ENCODE data around the gene NPY5R.

Gene NPY5R

GRCh38 chr4:163343604-163344146 is at the start of gene NPY5R:
Gene NPY5R, plus strand, starts transcription at chr4:163343892. Its CDS starts 6,382 bp downstream, at chr4:163350274.
- POLR2A ChIA-PET: interaction anchor here (1.0 kb wide), 1 partner anchor 11 kb away, joined by 3 read pairs; the partner anchor contains the start of gene NPY1R
- no peak for DNase-seq (ENCODE audit: low read depth, low spot score)
- TF ChIP-seq, protein P1, sequence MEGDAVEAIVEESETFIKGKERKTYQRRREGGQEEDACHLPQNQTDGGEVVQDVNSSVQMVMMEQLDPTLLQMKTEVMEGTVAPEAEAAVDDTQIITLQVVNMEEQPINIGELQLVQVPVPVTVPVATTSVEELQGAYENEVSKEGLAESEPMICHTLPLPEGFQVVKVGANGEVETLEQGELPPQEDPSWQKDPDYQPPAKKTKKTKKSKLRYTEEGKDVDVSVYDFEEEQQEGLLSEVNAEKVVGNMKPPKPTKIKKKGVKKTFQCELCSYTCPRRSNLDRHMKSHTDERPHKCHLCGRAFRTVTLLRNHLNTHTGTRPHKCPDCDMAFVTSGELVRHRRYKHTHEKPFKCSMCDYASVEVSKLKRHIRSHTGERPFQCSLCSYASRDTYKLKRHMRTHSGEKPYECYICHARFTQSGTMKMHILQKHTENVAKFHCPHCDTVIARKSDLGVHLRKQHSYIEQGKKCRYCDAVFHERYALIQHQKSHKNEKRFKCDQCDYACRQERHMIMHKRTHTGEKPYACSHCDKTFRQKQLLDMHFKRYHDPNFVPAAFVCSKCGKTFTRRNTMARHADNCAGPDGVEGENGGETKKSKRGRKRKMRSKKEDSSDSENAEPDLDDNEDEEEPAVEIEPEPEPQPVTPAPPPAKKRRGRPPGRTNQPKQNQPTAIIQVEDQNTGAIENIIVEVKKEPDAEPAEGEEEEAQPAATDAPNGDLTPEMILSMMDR (IDR thresholded peaks at IDR 0.05; ENCODE audit: insufficient read depth, low read length, missing control alignments): no peak
- CTCF ChIA-PET: no interaction called here
- H3K4me3 ChIP-seq (ENCODE audit: low read depth, low read length): no peak within 1 kb of the TSS

DNA sequence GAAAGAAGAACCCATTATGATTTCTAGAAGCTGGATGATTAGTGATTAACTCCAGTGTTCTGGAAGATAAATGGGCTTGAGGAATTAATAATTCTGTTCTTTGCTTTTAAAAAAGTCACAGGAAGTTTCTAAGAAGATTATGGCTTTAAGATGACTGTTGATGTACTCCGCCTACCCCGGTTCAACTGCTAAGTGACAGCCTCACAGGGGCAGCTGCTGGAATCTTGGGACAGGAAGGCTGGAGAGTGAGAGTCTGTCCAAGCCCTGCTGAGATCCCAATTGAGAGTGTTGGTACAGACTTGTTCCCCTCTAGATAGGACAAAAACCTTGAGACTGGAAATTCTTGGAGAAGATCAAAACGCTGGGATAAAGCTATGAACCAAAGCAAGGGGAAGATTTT is 48.6 kb upstream of the NPY5R start:
- DNase-seq (ENCODE audit: low read depth, low spot score): no peak
- no peak overlapping the region for H3K4me3 ChIP-seq (ENCODE audit: low read depth, low read length)
- CTCF ChIA-PET: no interaction called here
- POLR2A ChIA-PET: no interaction called here
- TF ChIP-seq, protein P1 (IDR thresholded peaks at IDR 0.05; ENCODE audit: insufficient read depth, low read length, missing control alignments): no peak

DNA sequence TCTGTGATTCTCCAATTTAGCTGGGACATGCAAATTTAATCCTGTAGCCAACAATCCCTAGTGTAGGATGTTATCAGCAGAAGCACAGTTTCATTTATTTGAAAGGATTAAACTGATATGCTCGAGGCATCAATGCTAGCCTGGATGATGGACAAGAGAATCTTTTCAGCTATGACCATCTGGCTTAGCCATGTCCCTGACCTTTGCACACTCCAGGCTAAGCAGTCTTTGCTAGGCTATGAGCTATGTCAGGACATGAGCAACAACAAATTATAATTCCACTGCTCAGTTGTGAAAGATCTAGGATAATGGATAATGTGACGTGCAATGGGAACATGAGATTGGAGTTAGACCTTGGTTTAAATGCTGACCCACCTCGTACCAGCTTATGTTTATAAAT is 43.2 kb upstream of the NPY5R start:
- DNase-seq (ENCODE audit: low read depth, low spot score): no peak
- no peak overlapping the region for H3K4me3 ChIP-seq (ENCODE audit: low read depth, low read length)
- CTCF ChIA-PET: no interaction called here
- POLR2A ChIA-PET: no interaction called here
- TF ChIP-seq, protein P1 (IDR thresholded peaks at IDR 0.05; ENCODE audit: insufficient read depth, low read length, missing control alignments): no peak

DNA sequence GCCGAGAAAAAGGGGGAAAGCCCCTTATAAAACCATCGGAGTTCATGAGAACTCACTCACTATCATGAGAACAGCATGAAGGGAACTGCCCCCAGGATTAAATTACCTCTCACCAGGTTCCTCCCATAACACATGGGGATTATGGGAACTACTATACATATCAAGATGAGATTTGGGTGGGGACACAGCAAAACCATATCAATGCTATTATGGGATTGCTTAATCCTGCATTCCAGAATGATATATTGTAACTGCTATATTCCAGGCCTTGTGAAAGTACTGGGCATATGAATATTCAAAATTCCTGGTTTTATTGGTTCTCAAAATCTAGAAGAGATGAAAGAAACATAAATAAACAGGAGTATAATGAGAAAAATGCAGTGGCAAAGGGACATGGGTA is 40.6 kb upstream of the NPY5R start:
- DNase-seq (ENCODE audit: low read depth, low spot score): no peak
- ChIA-PET CTCF (no interaction called here), POLR2A (no interaction called here)
- TF ChIP-seq, protein P1 (IDR thresholded peaks at IDR 0.05; ENCODE audit: insufficient read depth, low read length, missing control alignments): no peak
- H3K4me3 ChIP-seq (ENCODE audit: low read depth, low read length): no peak overlapping the region

DNA sequence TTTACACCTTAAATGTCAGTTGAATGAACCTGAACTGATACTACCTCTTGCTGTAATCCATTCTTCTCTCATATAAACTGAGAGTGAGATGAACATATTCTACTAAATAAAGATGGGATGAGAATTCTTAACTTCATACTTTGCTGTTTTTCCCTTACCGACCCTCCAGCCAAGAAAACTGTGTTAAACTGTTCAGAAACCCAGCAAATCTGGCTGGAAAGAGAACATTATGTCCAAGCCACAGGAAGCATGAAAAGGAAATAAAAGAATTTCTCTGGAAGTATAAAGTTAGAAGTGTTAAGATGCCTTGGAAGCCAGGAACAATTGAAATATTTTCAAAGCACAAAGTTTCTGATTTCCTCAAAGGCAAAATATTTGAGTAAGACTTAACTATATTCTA is 34.2 kb upstream of the NPY5R start:
- ChIA-PET POLR2A (no interaction called here), CTCF (no interaction called here)

GRCh38 chr4:163317110-163317509 is 26.6 kb upstream of the NPY5R start:
- CTCF ChIA-PET: interaction anchor here (1.5 kb wide), 1 partner anchor 16 kb away, joined by 4 read pairs; the partner anchor contains the start of gene NPY1R
- POLR2A ChIA-PET: no interaction called here

More for the DNA sequence above, 34.2 kb upstream of the NPY5R start:
- DNase-seq (ENCODE audit: low read depth, low spot score): no peak
- TF ChIP-seq, protein P1 (IDR thresholded peaks at IDR 0.05; ENCODE audit: insufficient read depth, low read length, missing control alignments): no peak
- H3K4me3 ChIP-seq (ENCODE audit: low read depth, low read length): no peak overlapping the region

More at GRCh38 chr4:163317110-163317509, 26.6 kb upstream of the NPY5R start:
- H3K4me3 ChIP-seq (ENCODE audit: low read depth, low read length): no peak overlapping the region
- TF ChIP-seq, protein P1 (IDR thresholded peaks at IDR 0.05; ENCODE audit: insufficient read depth, low read length, missing control alignments): no peak
- DNase-seq (ENCODE audit: low read depth, low spot score): no peak

Measured in AG04449 (cell line).